ENCODE data around the gene HSD17B3. TPM values are rescaled to one million over a fixed set of nuclear protein-coding genes. Genes with fewer than 3 reads are reported as not detected.

Gene HSD17B3
- total RNA-seq, 2 donors from 2014 or later = 0.55 to 126 TPM

DNA sequence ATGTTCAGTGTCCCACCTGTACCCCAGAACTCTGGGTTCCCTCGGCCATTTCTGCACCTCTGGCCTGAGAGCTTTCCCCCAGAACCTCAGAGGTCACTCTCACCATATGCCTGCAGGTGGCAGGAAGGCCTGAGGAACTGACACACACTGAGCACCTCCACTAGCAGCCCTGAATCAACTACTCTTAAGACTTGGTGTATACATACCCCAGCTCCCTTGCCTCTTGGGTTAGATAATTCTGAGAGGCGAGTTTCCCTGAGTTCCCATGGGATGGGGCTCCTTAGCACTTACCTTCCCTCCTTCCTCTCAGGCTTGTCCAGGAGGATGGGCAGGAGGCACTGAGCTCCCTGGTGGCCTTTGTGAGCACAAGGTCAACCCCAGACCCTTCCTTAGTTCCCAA, 86.1 kb downstream of the HSD17B3 start:
- Histone ChIP-seq H3K4me1 (replicated peaks) (no peaks in the 10 kb centered on the region), H3K4me3 (no peak overlapping the region), H3K36me3 (no peaks in the 10 kb centered on the region), H3K27ac (no peak overlapping the region), H3K9me3 (no peaks in the 10 kb centered on the region), H3K27me3 (replicated peaks; ENCODE audit: insufficient read depth) (no peaks in the 10 kb centered on the region)
- intact Hi-C loops (cut with DNase I) = loop anchor here (5.0 to 10.0 kb wide), 2 partner anchors 341 to 699 kb away; partner anchors contain the start of genes ERCC6L2 and PTCH1
- 90% methylated on average over 2 of the region's 2 CpGs for WGBS
- TF ChIP-seq POLR2AphosphoS5 (IDR thresholded peaks at IDR 0.05) (no peak), POLR2A (IDR thresholded peaks at IDR 0.05) (no peak)
- TF ChIP-seq, protein P1, sequence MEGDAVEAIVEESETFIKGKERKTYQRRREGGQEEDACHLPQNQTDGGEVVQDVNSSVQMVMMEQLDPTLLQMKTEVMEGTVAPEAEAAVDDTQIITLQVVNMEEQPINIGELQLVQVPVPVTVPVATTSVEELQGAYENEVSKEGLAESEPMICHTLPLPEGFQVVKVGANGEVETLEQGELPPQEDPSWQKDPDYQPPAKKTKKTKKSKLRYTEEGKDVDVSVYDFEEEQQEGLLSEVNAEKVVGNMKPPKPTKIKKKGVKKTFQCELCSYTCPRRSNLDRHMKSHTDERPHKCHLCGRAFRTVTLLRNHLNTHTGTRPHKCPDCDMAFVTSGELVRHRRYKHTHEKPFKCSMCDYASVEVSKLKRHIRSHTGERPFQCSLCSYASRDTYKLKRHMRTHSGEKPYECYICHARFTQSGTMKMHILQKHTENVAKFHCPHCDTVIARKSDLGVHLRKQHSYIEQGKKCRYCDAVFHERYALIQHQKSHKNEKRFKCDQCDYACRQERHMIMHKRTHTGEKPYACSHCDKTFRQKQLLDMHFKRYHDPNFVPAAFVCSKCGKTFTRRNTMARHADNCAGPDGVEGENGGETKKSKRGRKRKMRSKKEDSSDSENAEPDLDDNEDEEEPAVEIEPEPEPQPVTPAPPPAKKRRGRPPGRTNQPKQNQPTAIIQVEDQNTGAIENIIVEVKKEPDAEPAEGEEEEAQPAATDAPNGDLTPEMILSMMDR (IDR thresholded peaks at IDR 0.05) = no peak
- no peak for DNase-seq (ENCODE audit: low spot score)

DNA sequence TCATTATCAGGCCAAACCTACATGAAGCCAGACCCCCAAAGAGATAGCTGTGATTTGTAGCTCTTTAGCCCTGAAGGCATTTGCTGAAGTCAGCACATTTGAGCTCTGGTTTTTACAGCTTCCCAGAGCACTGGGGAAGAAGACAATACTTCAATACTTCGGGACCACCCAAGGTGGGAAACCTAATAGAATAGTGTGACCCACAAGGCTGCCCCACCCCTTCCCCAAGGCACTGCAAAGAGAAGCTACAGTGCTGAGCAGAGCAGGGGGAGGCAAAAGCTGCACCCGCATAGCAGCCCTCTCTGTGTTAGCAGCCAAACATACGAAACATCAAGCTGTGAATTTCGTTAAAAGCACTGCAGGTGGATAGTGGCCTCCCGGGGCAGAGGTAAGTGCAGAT, 87.3 kb downstream of the HSD17B3 start:
- intact Hi-C loops (cut with DNase I) = loop anchor here (5.0 to 10.0 kb wide), 2 partner anchors 340 to 697 kb away; partner anchors contain the start of genes ERCC6L2 and PTCH1
- TF ChIP-seq, protein P1 (IDR thresholded peaks at IDR 0.05) = no peak
- TF ChIP-seq POLR2A (IDR thresholded peaks at IDR 0.05) (no peak), POLR2AphosphoS5 (IDR thresholded peaks at IDR 0.05) (no peak)
- H3K4me1 ChIP-seq (replicated peaks) = no peaks in the 10 kb centered on the region
- no peaks in the 10 kb centered on the region for H3K36me3 ChIP-seq
- no peak overlapping the region for H3K27ac ChIP-seq
- no peaks in the 10 kb centered on the region for H3K9me3 ChIP-seq
- H3K27me3 ChIP-seq (replicated peaks; ENCODE audit: insufficient read depth) = no peaks in the 10 kb centered on the region
- H3K4me3 ChIP-seq = no peak overlapping the region
- 69% methylated on average over 5 of the region's 5 CpGs for whole genome bisulfite sequencing
- DNase-seq (ENCODE audit: low spot score) = no peak

DNA sequence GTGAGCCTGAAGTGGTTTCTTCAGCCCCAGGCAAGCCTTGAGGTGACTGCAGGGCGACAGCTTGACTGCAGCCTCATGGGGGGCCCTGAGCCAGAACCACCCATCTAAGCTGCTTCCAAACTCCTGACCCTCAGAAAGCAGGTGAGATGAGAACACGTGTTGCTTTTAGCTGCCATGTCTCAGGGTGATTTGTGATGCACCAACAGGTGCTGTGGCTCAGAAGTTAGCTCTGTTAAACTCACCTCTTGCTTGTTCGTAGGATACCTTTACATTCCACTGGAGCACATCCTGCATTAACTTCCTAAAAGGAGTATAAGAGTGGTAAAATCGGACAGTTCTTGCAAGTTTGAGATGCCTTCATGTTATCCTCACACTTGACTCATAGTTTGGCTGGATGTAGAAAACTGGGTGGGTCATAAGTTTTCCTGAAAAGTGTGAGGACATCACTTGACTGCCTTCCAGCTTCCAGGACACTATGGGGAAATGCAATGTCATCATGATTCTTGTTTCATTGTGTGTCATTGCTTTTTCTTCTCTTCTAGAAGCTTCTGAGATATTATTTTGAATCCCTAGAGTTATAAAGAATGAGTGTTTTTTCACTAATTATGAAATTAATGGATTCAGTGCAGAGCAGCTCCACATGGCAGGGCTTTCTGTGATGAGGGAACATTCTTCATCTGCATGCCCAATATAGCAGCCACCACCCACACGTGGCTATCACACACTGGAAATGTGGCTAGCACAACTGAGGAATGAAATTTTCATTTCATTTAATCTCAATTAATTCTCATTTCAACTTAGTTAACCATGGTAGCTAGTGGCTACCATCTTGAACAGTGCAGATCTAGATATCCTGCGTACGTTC, 92.3 kb downstream of the HSD17B3 start:
- no peaks in the 10 kb centered on the region for H3K36me3 ChIP-seq
- no peak overlapping the region for H3K4me3 ChIP-seq
- TF ChIP-seq POLR2A (IDR thresholded peaks at IDR 0.05) (no peak), POLR2AphosphoS5 (IDR thresholded peaks at IDR 0.05) (no peak)
- TF ChIP-seq, protein P1 (IDR thresholded peaks at IDR 0.05) = no peak
- 85% methylated on average over 7 of the region's 7 CpGs for WGBS
- no peaks in the 10 kb centered on the region for H3K9me3 ChIP-seq
- H3K27me3 ChIP-seq (replicated peaks; ENCODE audit: insufficient read depth) = no peaks in the 10 kb centered on the region
- intact Hi-C loops (cut with DNase I) = loop anchor here (10.0 kb wide), 1 partner anchor 335 kb away; the partner anchor contains the start of gene ERCC6L2
- H3K27ac ChIP-seq = no peak overlapping the region
- DNase-seq (ENCODE audit: low spot score) = no peak
- no peaks in the 10 kb centered on the region for H3K4me1 ChIP-seq (replicated peaks)

DNA sequence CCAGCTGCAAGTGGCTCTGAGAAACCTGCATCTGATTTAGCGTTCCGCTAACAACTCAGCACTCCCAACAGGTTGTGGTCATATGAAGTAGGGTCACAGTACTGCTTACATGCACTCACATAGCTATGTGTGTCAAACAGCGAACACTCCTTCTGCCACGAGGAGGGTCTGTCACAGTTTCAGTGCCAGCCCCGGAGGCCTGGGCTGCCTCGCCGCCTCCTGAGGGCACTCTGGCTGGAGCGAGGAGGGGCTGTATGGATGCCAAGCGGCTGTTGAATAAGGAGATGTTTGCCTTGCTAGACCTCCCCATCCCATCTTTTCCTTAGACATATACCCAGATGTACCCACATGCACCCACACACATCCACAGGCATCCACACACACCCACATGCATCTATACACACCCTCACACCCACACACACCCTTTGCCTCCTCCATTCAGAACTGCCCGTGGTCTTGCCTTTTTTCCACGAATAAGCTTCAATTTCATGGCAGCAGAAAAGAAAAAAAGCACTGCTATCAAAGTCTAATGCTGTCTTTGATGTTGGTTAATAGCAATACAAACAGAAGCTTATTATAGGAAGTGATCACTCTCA, 95.7 kb downstream of the HSD17B3 start:
- WGBS = 82% methylated on average over 11 of the region's 11 CpGs

More for the DNA sequence above, 95.7 kb downstream of the HSD17B3 start:
- no peak for DNase-seq (ENCODE audit: low spot score)
- no peaks in the 10 kb centered on the region for H3K36me3 ChIP-seq
- H3K4me1 ChIP-seq (replicated peaks) = no peaks in the 10 kb centered on the region
- no peak overlapping the region for H3K4me3 ChIP-seq
- H3K27ac ChIP-seq = no peak overlapping the region
- TF ChIP-seq POLR2A (IDR thresholded peaks at IDR 0.05) = no peak
- no peak for TF ChIP-seq POLR2AphosphoS5 (IDR thresholded peaks at IDR 0.05)
- TF ChIP-seq, protein P1 (IDR thresholded peaks at IDR 0.05) = no peak
- intact Hi-C loops (cut with DNase I) = no loop called here
- no peaks in the 10 kb centered on the region for H3K9me3 ChIP-seq
- H3K27me3 ChIP-seq (replicated peaks; ENCODE audit: insufficient read depth) = no peaks in the 10 kb centered on the region
